K562 (cell line): ENCODE results near the gene CHURC1. TPM values are rescaled to one million over a fixed set of nuclear protein-coding genes. Genes with fewer than 3 reads are reported as not detected.
A peak's percentile ranks its signal among the peaks of the same experiment; 100 is the strongest.

Source experiments
- DPF2 ChIP-seq: fragments of 450-650 bp; IDR thresholded peaks from 2 replicates; pipeline ENCODE4 v1.6.1; 2016
- EHMT2 ChIP-seq: fragments of 450-650 bp; IDR thresholded peaks from 2 replicates; pipeline ENCODE4 v1.6.1; 2018; ENCODE audit warnings: antibody characterized with exemption
- ESRRA ChIP-seq: fragments of 450-650 bp; IDR thresholded peaks from 2 replicates; pipeline ENCODE4 v1.6.1; 2014; ENCODE audit warnings: low read depth, mild to moderate bottlenecking, moderate library complexity, borderline replicate concordance
- HBP1 ChIP-seq: fragments of 450-650 bp; formaldehyde crosslinking; IDR thresholded peaks from 2 replicates; pipeline ENCODE4 v1.4.0; 2022; ENCODE audit warnings: missing genetic modification characterization
- JUND ChIP-seq, 2 experiments: IDR thresholded peaks; 2 replicates in 1 of 2; 3 replicates in 1 of 2; pipeline ENCODE4 v1.6.1; 2011; ENCODE audit warnings: borderline replicate concordance in 2 of 2, low read depth in 2 of 2, low read length in 2 of 2, improper control_type of control experiment in 1 of 2, missing biosample characterization in 1 of 2, missing genetic modification characterization in 1 of 2, missing genetic modification reagents in 1 of 2
- MAFG ChIP-seq: fragments of 450-650 bp; conservative IDR thresholded peaks from 2 replicates; pipeline ENCODE4 v1.6.1; 2016; ENCODE audit warnings: missing genetic modification characterization, missing compliant biosample characterization
- SETDB1 ChIP-seq: IDR thresholded peaks from one replicate; pipeline ENCODE4 v1.6.1; 2012; ENCODE audit warnings: low read length, control low read depth, inconsistent platforms
- SRSF9 ChIP-seq: fragments of 200-400 bp; formaldehyde crosslinking; IDR thresholded peaks from 2 replicates; pipeline ENCODE4 v1.6.1; 2017; ENCODE audit warnings: low read depth, low read length, borderline replicate concordance
- XRCC4 ChIP-seq: IDR thresholded peaks from one replicate; pipeline ENCODE4 v1.6.1; 2011; ENCODE audit not compliant: insufficient read depth, insufficient read length; ENCODE audit errors: extremely low read depth
- YY1 ChIP-seq, 3 experiments: IDR thresholded peaks; 2 replicates each; pipeline ENCODE4 v1.6.1; 2011; ENCODE audit warnings: low read length in 2 of 3, mild to moderate bottlenecking in 2 of 3, moderate library complexity in 2 of 3, borderline replicate concordance in 1 of 3, control low read depth in 1 of 3, low read depth in 1 of 3; ENCODE audit not compliant: insufficient read depth in 3 of 3, insufficient replicate concordance in 2 of 3, control insufficient read depth in 1 of 3, insufficient read length in 1 of 3; ENCODE audit errors: extremely low read depth in 1 of 3
- polyA plus RNA-seq, 8 experiments: library from polyadenylated mRNA; depleted of rRNA in 4 of 8; stranded (reverse) in 5 of 8; unstranded in 3 of 8; fragments of >200 nt; fragmentation: Nextera tagmentation in 2 of 8; fragmentation: Illumina TruSeq in 1 of 8; extraction: Ambion mirVana in 2 of 8; extraction: Trizol in 1 of 8; gene quantifications; 2 replicates each; pipeline versions ENCODE4 v1.2.1 to v1.2.3, GENCODE V29; 2011 to 2014; ENCODE audit warnings: inconsistent platforms in 1 of 8, missing spikeins in 1 of 8
- total RNA-seq, 7 experiments: library from RNA; depleted of rRNA in 6 of 7; stranded (reverse); fragments of >200 nt in 6 of 7; fragmentation: Illumina TruSeq in 2 of 7; extraction: Trizol in 2 of 7; gene quantifications; 2 replicates each; pipeline versions ENCODE4 v1.2.1 to v1.2.3, GENCODE V29; 2011 to 2021; ENCODE audit warnings: low replicate concordance in 1 of 7
- TF ChIP-seq, protein P1 (sequence below): sonication (generic); formaldehyde crosslinking; IDR thresholded peaks from 2 replicates; pipeline ENCODE4 v1.8.1; 2023; ENCODE audit warnings: mild to moderate bottlenecking, missing genetic modification reagents

The CHURC1 gene
- total and polyA plus RNA-seq, 9 of the 15 experiments (the other 6 are each of a cell fraction or from before 2014, with no cell fraction given): 27.3 to 239 (median 45.6) TPM

DNA sequence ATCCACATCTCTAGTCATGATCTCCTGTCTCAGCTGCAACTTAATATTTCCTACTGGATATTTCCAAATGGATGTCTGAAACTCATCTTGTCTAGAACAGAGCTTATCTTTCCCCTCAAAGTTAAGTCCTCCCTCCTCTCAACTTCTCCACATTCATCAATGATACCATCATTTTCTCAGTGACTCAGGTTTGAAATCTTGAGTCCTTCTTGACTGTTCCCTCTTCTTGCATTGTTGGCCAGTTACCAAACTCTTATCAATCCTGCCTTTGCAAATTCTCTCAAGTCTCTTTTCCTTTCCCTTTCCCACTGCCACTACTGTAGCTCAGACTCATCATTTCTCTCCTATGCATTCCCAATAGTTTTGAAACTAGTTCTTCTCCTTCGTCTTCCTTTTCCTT, 14.3 kb upstream of the CHURC1 start (continued):
- TF ChIP-seq JUND (IDR thresholded peaks at IDR 0.05; ENCODE audit: borderline replicate concordance, low read depth, low read length): peak; percentile 51; the same call in 1 of the 2 replicates
- TF ChIP-seq JUND (tag; IDR thresholded peaks at IDR 0.05; ENCODE audit: borderline replicate concordance, low read depth, low read length): no peak; the same call in 2 of the 3 replicates
- no peak for TF ChIP-seq SETDB1
- 0 out of 2 replicates have a peak, but pooled peaks have one; percentile 10 for TF ChIP-seq MAFG (tag)
- no peak for TF ChIP-seq XRCC4
- no peak for TF ChIP-seq YY1 (IDR thresholded peaks at IDR 0.05; ENCODE audit: borderline replicate concordance in 1 of 3, control insufficient read depth in 1 of 3, extremely low read depth in 1 of 3, insufficient read depth in 3 of 3, insufficient read length in 1 of 3, insufficient replicate concordance in 2 of 3, low read depth in 1 of 3, low read length in 2 of 3)
- no peak for TF ChIP-seq ESRRA
- TF ChIP-seq HBP1 (CRISPR knock-in tag): no peak
- TF ChIP-seq, protein P1, sequence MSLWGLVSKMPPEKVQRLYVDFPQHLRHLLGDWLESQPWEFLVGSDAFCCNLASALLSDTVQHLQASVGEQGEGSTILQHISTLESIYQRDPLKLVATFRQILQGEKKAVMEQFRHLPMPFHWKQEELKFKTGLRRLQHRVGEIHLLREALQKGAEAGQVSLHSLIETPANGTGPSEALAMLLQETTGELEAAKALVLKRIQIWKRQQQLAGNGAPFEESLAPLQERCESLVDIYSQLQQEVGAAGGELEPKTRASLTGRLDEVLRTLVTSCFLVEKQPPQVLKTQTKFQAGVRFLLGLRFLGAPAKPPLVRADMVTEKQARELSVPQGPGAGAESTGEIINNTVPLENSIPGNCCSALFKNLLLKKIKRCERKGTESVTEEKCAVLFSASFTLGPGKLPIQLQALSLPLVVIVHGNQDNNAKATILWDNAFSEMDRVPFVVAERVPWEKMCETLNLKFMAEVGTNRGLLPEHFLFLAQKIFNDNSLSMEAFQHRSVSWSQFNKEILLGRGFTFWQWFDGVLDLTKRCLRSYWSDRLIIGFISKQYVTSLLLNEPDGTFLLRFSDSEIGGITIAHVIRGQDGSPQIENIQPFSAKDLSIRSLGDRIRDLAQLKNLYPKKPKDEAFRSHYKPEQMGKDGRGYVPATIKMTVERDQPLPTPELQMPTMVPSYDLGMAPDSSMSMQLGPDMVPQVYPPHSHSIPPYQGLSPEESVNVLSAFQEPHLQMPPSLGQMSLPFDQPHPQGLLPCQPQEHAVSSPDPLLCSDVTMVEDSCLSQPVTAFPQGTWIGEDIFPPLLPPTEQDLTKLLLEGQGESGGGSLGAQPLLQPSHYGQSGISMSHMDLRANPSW (CRISPR knock-in tag): no peak
- no peak for TF ChIP-seq SRSF9
- TF ChIP-seq DPF2: peak; percentile 58
- peak; percentile 69 for TF ChIP-seq EHMT2
